GM12878 (cell line): ENCODE measurements around the gene PPP1R3E.

Experiments
- KDM1A ChIP-seq: fragments of 200-600 bp; sonication (generic); IDR thresholded peaks from 2 replicates; pipeline ENCODE4 v1.6.1; 2016; ENCODE audit warnings: borderline replicate concordance
- SUZ12 ChIP-seq: fragments of 200-600 bp; sonication (generic); IDR thresholded peaks from one replicate; pipeline ENCODE4 v1.6.1; 2018; ENCODE audit warnings: antibody characterized with exemption, mild to moderate bottlenecking; ENCODE audit not compliant: unreplicated experiment
- TF ChIP-seq, protein P1 (sequence below): fragments of 450-650 bp; IDR thresholded peaks from 2 replicates; pipeline ENCODE4 v1.6.1; 2017; ENCODE audit warnings: antibody characterized with exemption, mild to moderate bottlenecking, moderate library complexity
- TF ChIP-seq, protein P2 (sequence below): IDR thresholded peaks from 2 replicates; pipeline ENCODE4 v1.6.1; 2011; ENCODE audit warnings: low read depth, low read length, improper control_type of control experiment, borderline replicate concordance
- TF ChIP-seq, protein P3 (sequence below), 3 experiments: IDR thresholded peaks in 2 of 3; conservative IDR thresholded peaks in 1 of 3; 2 replicates each; pipeline ENCODE4 v1.5.1; 2011; ENCODE audit warnings: low read depth in 3 of 3, low read length in 3 of 3, mild to moderate bottlenecking in 3 of 3, control low read depth in 2 of 3, moderate library complexity in 2 of 3, inconsistent platforms in 1 of 3, mixed read lengths in 1 of 3; ENCODE audit not compliant: control insufficient read depth in 2 of 3, insufficient read depth in 1 of 3; ENCODE audit errors: extremely low read depth in 1 of 3

DNA sequence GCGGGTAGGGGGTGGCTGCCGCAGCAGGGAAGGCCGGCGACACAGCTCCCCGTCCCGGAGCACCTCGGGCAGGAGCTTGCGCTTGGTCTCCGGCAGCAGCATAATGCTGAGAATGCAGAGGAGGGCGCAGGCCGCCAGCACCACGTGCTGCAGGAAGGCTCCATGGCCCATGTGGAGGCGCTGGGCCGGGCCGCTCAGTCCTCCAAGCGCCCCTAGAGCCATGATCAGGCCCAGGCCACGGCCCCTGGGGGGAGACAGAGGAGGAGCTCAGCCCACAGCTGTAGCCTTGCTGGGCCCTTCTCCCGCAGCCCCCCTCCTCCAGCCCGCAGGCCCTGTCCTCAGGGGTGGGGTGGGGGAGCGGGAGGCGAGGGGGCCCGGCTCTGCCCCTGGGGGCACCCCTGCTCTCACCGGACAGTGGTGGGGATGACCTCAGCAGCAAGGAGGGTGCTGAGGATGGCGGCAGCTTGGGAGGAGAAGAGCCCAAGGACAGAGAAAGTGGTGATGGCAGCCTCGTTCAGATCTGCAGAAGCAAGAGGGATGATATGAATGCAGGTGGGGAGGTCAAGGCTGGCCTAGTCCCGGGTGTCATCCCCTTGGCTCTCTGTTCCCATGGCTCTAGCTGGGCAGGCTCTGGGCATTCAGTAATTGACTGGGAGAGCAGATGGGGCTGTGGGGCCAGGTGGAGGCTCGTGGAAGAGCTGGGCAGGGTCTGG is 44.2 kb upstream of the PPP1R3E start:
- TF ChIP-seq, protein P1, sequence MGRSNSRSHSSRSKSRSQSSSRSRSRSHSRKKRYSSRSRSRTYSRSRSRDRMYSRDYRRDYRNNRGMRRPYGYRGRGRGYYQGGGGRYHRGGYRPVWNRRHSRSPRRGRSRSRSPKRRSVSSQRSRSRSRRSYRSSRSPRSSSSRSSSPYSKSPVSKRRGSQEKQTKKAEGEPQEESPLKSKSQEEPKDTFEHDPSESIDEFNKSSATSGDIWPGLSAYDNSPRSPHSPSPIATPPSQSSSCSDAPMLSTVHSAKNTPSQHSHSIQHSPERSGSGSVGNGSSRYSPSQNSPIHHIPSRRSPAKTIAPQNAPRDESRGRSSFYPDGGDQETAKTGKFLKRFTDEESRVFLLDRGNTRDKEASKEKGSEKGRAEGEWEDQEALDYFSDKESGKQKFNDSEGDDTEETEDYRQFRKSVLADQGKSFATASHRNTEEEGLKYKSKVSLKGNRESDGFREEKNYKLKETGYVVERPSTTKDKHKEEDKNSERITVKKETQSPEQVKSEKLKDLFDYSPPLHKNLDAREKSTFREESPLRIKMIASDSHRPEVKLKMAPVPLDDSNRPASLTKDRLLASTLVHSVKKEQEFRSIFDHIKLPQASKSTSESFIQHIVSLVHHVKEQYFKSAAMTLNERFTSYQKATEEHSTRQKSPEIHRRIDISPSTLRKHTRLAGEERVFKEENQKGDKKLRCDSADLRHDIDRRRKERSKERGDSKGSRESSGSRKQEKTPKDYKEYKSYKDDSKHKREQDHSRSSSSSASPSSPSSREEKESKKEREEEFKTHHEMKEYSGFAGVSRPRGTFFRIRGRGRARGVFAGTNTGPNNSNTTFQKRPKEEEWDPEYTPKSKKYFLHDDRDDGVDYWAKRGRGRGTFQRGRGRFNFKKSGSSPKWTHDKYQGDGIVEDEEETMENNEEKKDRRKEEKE = no peak
- no peak for TF ChIP-seq KDM1A
- no peak for TF ChIP-seq SUZ12
- TF ChIP-seq, protein P2, sequence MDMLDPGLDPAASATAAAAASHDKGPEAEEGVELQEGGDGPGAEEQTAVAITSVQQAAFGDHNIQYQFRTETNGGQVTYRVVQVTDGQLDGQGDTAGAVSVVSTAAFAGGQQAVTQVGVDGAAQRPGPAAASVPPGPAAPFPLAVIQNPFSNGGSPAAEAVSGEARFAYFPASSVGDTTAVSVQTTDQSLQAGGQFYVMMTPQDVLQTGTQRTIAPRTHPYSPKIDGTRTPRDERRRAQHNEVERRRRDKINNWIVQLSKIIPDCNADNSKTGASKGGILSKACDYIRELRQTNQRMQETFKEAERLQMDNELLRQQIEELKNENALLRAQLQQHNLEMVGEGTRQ = no peak
- TF ChIP-seq, protein P3, sequence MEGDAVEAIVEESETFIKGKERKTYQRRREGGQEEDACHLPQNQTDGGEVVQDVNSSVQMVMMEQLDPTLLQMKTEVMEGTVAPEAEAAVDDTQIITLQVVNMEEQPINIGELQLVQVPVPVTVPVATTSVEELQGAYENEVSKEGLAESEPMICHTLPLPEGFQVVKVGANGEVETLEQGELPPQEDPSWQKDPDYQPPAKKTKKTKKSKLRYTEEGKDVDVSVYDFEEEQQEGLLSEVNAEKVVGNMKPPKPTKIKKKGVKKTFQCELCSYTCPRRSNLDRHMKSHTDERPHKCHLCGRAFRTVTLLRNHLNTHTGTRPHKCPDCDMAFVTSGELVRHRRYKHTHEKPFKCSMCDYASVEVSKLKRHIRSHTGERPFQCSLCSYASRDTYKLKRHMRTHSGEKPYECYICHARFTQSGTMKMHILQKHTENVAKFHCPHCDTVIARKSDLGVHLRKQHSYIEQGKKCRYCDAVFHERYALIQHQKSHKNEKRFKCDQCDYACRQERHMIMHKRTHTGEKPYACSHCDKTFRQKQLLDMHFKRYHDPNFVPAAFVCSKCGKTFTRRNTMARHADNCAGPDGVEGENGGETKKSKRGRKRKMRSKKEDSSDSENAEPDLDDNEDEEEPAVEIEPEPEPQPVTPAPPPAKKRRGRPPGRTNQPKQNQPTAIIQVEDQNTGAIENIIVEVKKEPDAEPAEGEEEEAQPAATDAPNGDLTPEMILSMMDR (IDR thresholded peaks at IDR 0.05 in 2 of 3, conservative IDR thresholded peaks at IDR 0.05 in 1 of 3; ENCODE audit: control insufficient read depth in 2 of 3, extremely low read depth in 1 of 3, insufficient read depth in 1 of 3, low read depth in 3 of 3, low read length in 3 of 3) = no peak
